IMR-90 (cell line): ENCODE measurements around the gene MYO1H. TPM values are rescaled to one million over a fixed set of nuclear protein-coding genes. Genes with fewer than 3 reads are reported as not detected.

Experiments used
- ATAC-seq: fragments of 200-7000 bp; cut with Tn5 transposase; 2 replicates; pipeline ENCODE4 v1.9.1; 2020; ENCODE audit warnings: low read depth, mild to moderate bottlenecking, moderate library complexity
- BruUV-seq: library from RNA; stranded (reverse); fragments of 400-500 nt; replicated peaks from 2 replicates; lab custom pipeline; 2021; lab: Mats Ljungman, UMichigan
- CTCF ChIA-PET: fragments of 300-600 bp; formaldehyde crosslinking; extraction: SDS; loops from one replicate; lab custom pipeline; 2021; ENCODE audit warnings: antibody characterized with exemption; lab: Yijun Ruan, JAX
- POLR2A ChIA-PET: fragments of 300-600 bp; sonication (Branson Sonifier 250); formaldehyde crosslinking; loops from one replicate; lab custom pipeline; 2022; ENCODE audit warnings: antibody characterized with exemption; ENCODE audit not compliant: unreplicated experiment; lab: Charles Lee
- DNase-seq: peaks from one replicate; pipeline ENCODE4 v3.0.0; 2013
- H2AFZ ChIP-seq: replicated peaks from 2 replicates; pipeline ENCODE3; 2013; ENCODE audit warnings: low read length, mild to moderate bottlenecking; ENCODE audit not compliant: poor library complexity
- H2AK5ac ChIP-seq: 2 replicates; pipeline ENCODE4 v1.6.1; 2013; ENCODE audit warnings: low read depth, low read length, inconsistent platforms
- H2AK9ac ChIP-seq: replicated peaks from 2 replicates; pipeline ENCODE3; 2013; ENCODE audit warnings: mild to moderate bottlenecking, low read depth, low read length, moderate library complexity; ENCODE audit not compliant: poor library complexity
- H2BK120ac ChIP-seq: 2 replicates; pipeline ENCODE4 v1.6.1; 2013; ENCODE audit warnings: low read depth, low read length, inconsistent platforms
- H2BK15ac ChIP-seq: 3 replicates; pipeline ENCODE4 v1.6.1; 2013; ENCODE audit warnings: low read depth, low read length, inconsistent platforms
- H2BK20ac ChIP-seq: 2 replicates; pipeline ENCODE4 v1.6.1; 2013; ENCODE audit warnings: low read depth, mild to moderate bottlenecking, inconsistent platforms, low read length, moderate library complexity
- H2BK5ac ChIP-seq: 2 replicates; pipeline ENCODE4 v1.6.1; 2013; ENCODE audit warnings: mild to moderate bottlenecking, low read depth, low read length, inconsistent platforms; ENCODE audit not compliant: poor library complexity, severe bottlenecking
- H3K14ac ChIP-seq: replicated peaks from 2 replicates; pipeline ENCODE4 v1.6.1; 2013; ENCODE audit warnings: low read depth, low read length, inconsistent platforms
- H3K18ac ChIP-seq: 2 replicates; pipeline ENCODE4 v1.6.1; 2013; ENCODE audit warnings: low read depth, low read length, control low read depth
- H3K23ac ChIP-seq: 2 replicates; pipeline ENCODE4 v1.6.1; 2013; ENCODE audit warnings: low read depth, low read length, inconsistent platforms
- H3K27ac ChIP-seq: 2 replicates; pipeline ENCODE4 v1.5.1; 2013; ENCODE audit warnings: mild to moderate bottlenecking, control low read depth, low read length; ENCODE audit not compliant: insufficient read depth
- H3K27me3 ChIP-seq: 2 replicates; pipeline ENCODE4 v1.6.1; 2013; ENCODE audit warnings: low read length; ENCODE audit not compliant: control insufficient read depth, insufficient read depth
- H3K36me3 ChIP-seq: 2 replicates; pipeline ENCODE4 v1.6.1; 2013; ENCODE audit warnings: low read length, mixed read lengths; ENCODE audit not compliant: control insufficient read depth, insufficient read depth
- H3K4ac ChIP-seq: 2 replicates; pipeline ENCODE4 v1.6.1; 2013; ENCODE audit warnings: low read depth, low read length, inconsistent platforms
- H3K4me1 ChIP-seq: 2 replicates; pipeline ENCODE4 v1.6.1; 2013; ENCODE audit warnings: low read length, mixed read lengths; ENCODE audit not compliant: control insufficient read depth, insufficient read depth
- H3K4me2 ChIP-seq: 2 replicates; pipeline ENCODE4 v1.6.1; 2013; ENCODE audit warnings: low read depth, mild to moderate bottlenecking, control low read depth, low read length, moderate library complexity
- H3K4me3 ChIP-seq: 2 replicates; pipeline ENCODE4 v1.5.1; 2013; ENCODE audit warnings: low read depth, mild to moderate bottlenecking, control low read depth, low read length, moderate library complexity; ENCODE audit not compliant: insufficient read depth
- H3K56ac ChIP-seq: 2 replicates; pipeline ENCODE4 v1.6.1; 2013; ENCODE audit warnings: low read length, inconsistent platforms; ENCODE audit not compliant: insufficient read depth; ENCODE audit errors: extremely low read depth
- H3K79me1 ChIP-seq, 2 experiments: 2 replicates each; pipeline ENCODE4 v1.6.1; 2013; ENCODE audit warnings: low read length in 2 of 2, inconsistent platforms in 1 of 2, low read depth in 1 of 2
- H3K9ac ChIP-seq: 2 replicates; pipeline ENCODE4 v1.6.1; 2013; ENCODE audit warnings: low read depth, low read length, control low read depth
- H3K9me1 ChIP-seq: 2 replicates; pipeline ENCODE4 v1.6.1; 2013; ENCODE audit warnings: low read length, inconsistent platforms; ENCODE audit not compliant: insufficient read depth
- H3K9me3 ChIP-seq: 2 replicates; pipeline ENCODE4 v1.6.1; 2013; ENCODE audit warnings: low read length; ENCODE audit not compliant: control insufficient read depth, insufficient read depth
- H4K20me1 ChIP-seq: 2 replicates; pipeline ENCODE4 v1.6.1; 2013; ENCODE audit warnings: low read length, inconsistent platforms; ENCODE audit not compliant: insufficient read depth
- H4K5ac ChIP-seq: 2 replicates; pipeline ENCODE4 v1.6.1; 2013; ENCODE audit warnings: mild to moderate bottlenecking, low read depth, low read length, control low read depth
- H4K8ac ChIP-seq, 2 experiments: 2 replicates each; pipeline ENCODE4 v1.6.1; 2013; ENCODE audit warnings: low read depth in 2 of 2, low read length in 2 of 2, control low read depth in 1 of 2, inconsistent platforms in 1 of 2
- H4K91ac ChIP-seq: 2 replicates; pipeline ENCODE4 v1.6.1; 2013; ENCODE audit warnings: low read depth, low read length, inconsistent platforms; ENCODE audit not compliant: insufficient read depth
- BHLHE40 ChIP-seq: fragments of 150-350 bp; IDR thresholded peaks from 2 replicates; pipeline ENCODE4 v1.6.1; 2016; ENCODE audit warnings: mild to moderate bottlenecking, low read depth, low read length
- CEBPB ChIP-seq: IDR thresholded peaks from 2 replicates; pipeline ENCODE4 v1.6.1; 2012; ENCODE audit warnings: low read depth, low read length, improper control_type of control experiment
- MAZ ChIP-seq: IDR thresholded peaks from 2 replicates; pipeline ENCODE4 v1.6.1; 2012; ENCODE audit warnings: low read depth, mild to moderate bottlenecking, low read length, improper control_type of control experiment, moderate library complexity, borderline replicate concordance
- NFE2L2 ChIP-seq: fragments of 150-350 bp; IDR thresholded peaks from 2 replicates; pipeline ENCODE4 v1.6.1; 2016; ENCODE audit warnings: low read depth, mild to moderate bottlenecking, low read length
- RCOR1 ChIP-seq: IDR thresholded peaks from 2 replicates; pipeline ENCODE4 v1.6.1; 2012; ENCODE audit warnings: mild to moderate bottlenecking, low read length, improper control_type of control experiment; ENCODE audit not compliant: insufficient replicate concordance
- SMC3 ChIP-seq: fragments of 150-350 bp; IDR thresholded peaks from 2 replicates; pipeline ENCODE4 v1.6.1; 2016; ENCODE audit warnings: low read depth, mild to moderate bottlenecking, antibody characterized with exemption, low read length, moderate library complexity
- WGBS, 2 experiments: methylation state at CpG; one replicate each; pipeline versions ENCODE4 v1.1.5 to v1.1.7; 2013; ENCODE audit warnings: missing lambda C conversion rate in 2 of 2; ENCODE audit not compliant: insufficient read length in 1 of 2; ENCODE audit errors: extremely low coverage in 2 of 2; 5-methylcytosine and 5-hydroxymethylcytosine counted together
- dilution Hi-C: fragments of 300-500 bp; cut with HindIII; formaldehyde crosslinking; loops from one replicate; pipeline ENCODE4 v1.14.3; 2018; ENCODE audit warnings: low sequenced_read_pairs; ENCODE audit not compliant: unreplicated experiment
- in situ Hi-C: fragments of 300-500 bp; cut with MboI; formaldehyde crosslinking; loops from 3 replicates; pipeline ENCODE4 v1.14.3; 2019; ENCODE audit warnings: low sequenced_read_pairs, inconsistent platforms, mixed read lengths
- intact Hi-C: fragments of 100-400 bp; cut with micrococcal nuclease; formaldehyde crosslinking; loops from 2 replicates; pipeline ENCODE4 v1.10.0; 2022
- polyA plus RNA-seq, 3 experiments: library from polyadenylated mRNA; depleted of rRNA; stranded (reverse); fragments of >200 nt; gene quantifications; 2 replicates each; pipeline ENCODE4 v1.2.3, GENCODE V29; 2012; ENCODE audit warnings: low replicate concordance in 1 of 3
- total RNA-seq: library from RNA; depleted of rRNA; stranded (reverse); fragments of >200 nt; gene quantifications from 2 replicates; pipeline ENCODE4 v1.2.3, GENCODE V29; 2012
- TF ChIP-seq, protein P1 (sequence below): fragments of 150-350 bp; IDR thresholded peaks from 2 replicates; pipeline ENCODE4 v1.6.1; 2016; ENCODE audit warnings: low read depth, mild to moderate bottlenecking, low read length, moderate library complexity, borderline replicate concordance

Gene MYO1H
- total and polyA plus RNA-seq, 2 of the 4 experiments (the other 2 are of a cell fraction) = not detected

DNA sequence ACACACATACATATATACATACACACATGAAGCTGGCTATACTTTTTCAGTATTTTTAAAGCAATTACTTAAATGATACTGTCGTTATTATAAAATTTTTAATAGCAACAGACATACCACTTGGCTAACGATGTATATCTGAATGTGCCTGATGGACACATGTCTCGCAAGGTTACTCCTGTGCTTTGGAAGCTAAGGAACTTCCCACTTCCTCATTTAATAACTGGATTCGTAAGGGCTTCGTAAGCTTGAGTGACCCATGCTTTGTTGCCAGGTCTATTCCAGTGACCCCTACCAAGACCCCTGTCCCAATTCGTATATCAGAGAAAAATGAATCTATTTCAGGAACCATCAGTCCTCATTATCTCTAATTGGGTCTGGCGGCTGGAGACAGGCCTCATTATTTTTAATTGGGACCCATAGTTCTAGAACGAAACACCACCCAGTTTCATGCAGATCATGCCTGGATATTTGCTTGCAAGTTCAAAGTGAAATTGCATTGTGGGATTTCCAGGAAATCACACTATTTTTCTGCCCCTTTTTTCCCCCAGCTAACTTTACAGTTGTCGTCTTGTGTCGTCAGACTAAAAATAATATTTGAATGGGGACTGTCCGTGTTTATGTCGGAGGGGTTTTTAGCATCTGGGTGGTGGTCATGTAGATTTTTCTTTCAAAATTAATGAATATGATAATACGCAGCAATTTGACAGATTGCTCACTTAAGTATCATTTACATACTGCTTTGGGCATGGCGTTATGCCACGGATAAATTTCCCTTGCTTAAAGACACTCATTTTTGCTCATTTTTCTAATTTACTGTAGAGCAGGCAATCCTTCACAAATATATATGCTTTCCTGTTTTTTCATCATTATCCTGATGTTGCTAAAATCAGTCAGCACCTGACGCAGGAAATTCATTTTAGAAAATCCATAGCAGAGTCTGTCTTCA, 17.1 kb upstream of the MYO1H start:
- DNase-seq (no peak), ATAC-seq (no peak)
- H3K4ac ChIP-seq = no peak overlapping the region
- ChIA-PET POLR2A (no interaction called here), CTCF (interaction anchor here (0.8 to 0.9 kb wide), 2 partner anchors 9 to 219 kb away, joined by 3 to 7 read pairs; no protein-coding TSS in a partner anchor)
- H3K18ac ChIP-seq = no peak overlapping the region
- no peak overlapping the region for H2AK9ac ChIP-seq
- H3K9me1 ChIP-seq = no peaks in the 10 kb centered on the region
- no peak overlapping the region for H3K4me2 ChIP-seq
- no peaks in the 10 kb centered on the region for H3K36me3 ChIP-seq
- H3K79me1 ChIP-seq = no peaks in the 10 kb centered on the region
- H4K5ac ChIP-seq = no peak overlapping the region
- BruUV-seq = no TSS peak
- intact Hi-C loops (loop anchor here (2.0 kb wide), 1 partner anchor 44 kb away; no protein-coding TSS in a partner anchor), in situ Hi-C loops (no loop called here), dilution Hi-C loops (no loop called here)
- H3K4me3 ChIP-seq = no peak overlapping the region
- TF ChIP-seq SMC3 (no peak), MAZ (no peak), BHLHE40 (no peak), RCOR1 (no peak), CEBPB (no peak), NFE2L2 (no peak)
- TF ChIP-seq, protein P1, sequence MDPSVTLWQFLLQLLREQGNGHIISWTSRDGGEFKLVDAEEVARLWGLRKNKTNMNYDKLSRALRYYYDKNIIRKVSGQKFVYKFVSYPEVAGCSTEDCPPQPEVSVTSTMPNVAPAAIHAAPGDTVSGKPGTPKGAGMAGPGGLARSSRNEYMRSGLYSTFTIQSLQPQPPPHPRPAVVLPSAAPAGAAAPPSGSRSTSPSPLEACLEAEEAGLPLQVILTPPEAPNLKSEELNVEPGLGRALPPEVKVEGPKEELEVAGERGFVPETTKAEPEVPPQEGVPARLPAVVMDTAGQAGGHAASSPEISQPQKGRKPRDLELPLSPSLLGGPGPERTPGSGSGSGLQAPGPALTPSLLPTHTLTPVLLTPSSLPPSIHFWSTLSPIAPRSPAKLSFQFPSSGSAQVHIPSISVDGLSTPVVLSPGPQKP = no peak
- H3K14ac ChIP-seq = no peak overlapping the region
- no peak overlapping the region for H3K27ac ChIP-seq
- no peaks in the 10 kb centered on the region for H3K9me3 ChIP-seq
- no peak overlapping the region for H2BK5ac ChIP-seq
- no peak overlapping the region for H2AK5ac ChIP-seq
- 70% methylated on average over 5 of the region's 16 CpGs; no CpG with 5 or more reads in 1 of the 2 experiments for WGBS, 2 experiments
- no peak overlapping the region for H4K8ac ChIP-seq
- H3K9ac ChIP-seq = no peak overlapping the region
- no peak overlapping the region for H3K56ac ChIP-seq
- H4K20me1 ChIP-seq = no peaks in the 10 kb centered on the region
- no peak overlapping the region for H4K91ac ChIP-seq
- H2AFZ ChIP-seq = no peak overlapping the region
- H2BK20ac ChIP-seq = no peak overlapping the region
- no peak overlapping the region for H3K23ac ChIP-seq
- H2BK15ac ChIP-seq = no peak overlapping the region
- no peaks in the 10 kb centered on the region for H3K4me1 ChIP-seq
- peaks cover 17% of the 10 kb centered on the region for H3K27me3 ChIP-seq
- no peak overlapping the region for H2BK120ac ChIP-seq
